ENCODE results near the gene TNFSF13B. TPM values are rescaled to one million over a fixed set of nuclear protein-coding genes. Genes with fewer than 3 reads are reported as not detected.

The TNFSF13B gene
- total and polyA plus RNA-seq, 8 donors = 0.47 to 4.1 (median 1.7) TPM

DNA sequence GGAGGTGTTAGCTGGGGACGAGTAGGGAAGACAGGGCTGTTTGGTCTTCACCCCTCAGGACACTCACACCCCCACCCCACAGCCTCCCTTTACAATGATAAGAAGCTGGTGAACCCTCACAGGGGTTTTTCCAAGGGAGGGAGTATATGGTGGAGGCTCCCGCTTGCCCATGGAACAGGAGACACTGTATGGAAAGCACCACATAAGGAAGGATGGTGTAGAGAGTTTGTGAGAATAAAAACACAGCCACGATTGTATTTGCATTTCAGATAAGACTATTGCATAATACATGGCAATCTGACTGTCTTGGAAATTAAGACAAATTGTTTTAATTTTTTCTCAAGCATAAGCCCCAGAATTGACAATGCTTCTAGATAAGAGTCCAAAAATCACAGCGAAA, 46.9 kb downstream of the TNFSF13B start:
- ATAC-seq = no peak
- TF ChIP-seq, protein P1, sequence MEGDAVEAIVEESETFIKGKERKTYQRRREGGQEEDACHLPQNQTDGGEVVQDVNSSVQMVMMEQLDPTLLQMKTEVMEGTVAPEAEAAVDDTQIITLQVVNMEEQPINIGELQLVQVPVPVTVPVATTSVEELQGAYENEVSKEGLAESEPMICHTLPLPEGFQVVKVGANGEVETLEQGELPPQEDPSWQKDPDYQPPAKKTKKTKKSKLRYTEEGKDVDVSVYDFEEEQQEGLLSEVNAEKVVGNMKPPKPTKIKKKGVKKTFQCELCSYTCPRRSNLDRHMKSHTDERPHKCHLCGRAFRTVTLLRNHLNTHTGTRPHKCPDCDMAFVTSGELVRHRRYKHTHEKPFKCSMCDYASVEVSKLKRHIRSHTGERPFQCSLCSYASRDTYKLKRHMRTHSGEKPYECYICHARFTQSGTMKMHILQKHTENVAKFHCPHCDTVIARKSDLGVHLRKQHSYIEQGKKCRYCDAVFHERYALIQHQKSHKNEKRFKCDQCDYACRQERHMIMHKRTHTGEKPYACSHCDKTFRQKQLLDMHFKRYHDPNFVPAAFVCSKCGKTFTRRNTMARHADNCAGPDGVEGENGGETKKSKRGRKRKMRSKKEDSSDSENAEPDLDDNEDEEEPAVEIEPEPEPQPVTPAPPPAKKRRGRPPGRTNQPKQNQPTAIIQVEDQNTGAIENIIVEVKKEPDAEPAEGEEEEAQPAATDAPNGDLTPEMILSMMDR (IDR thresholded peaks at IDR 0.05) = no peak
- H3K4me3 ChIP-seq = no peak overlapping the region
- FAIRE-seq = no peak
- WGBS, 2 donors = 50 to 52% methylated on average over 4 of the region's 4 CpGs
- intact Hi-C loops (cut with DNase I) = no loop called here
- DNase-seq = no peak
- H3K9me3 ChIP-seq = no peaks in the 10 kb centered on the region
- no peaks in the 10 kb centered on the region for H3K4me1 ChIP-seq
- H3K27me3 ChIP-seq = no peaks in the 10 kb centered on the region
- H3K27ac ChIP-seq = no peak overlapping the region
- no peaks in the 10 kb centered on the region for H3K36me3 ChIP-seq

DNA sequence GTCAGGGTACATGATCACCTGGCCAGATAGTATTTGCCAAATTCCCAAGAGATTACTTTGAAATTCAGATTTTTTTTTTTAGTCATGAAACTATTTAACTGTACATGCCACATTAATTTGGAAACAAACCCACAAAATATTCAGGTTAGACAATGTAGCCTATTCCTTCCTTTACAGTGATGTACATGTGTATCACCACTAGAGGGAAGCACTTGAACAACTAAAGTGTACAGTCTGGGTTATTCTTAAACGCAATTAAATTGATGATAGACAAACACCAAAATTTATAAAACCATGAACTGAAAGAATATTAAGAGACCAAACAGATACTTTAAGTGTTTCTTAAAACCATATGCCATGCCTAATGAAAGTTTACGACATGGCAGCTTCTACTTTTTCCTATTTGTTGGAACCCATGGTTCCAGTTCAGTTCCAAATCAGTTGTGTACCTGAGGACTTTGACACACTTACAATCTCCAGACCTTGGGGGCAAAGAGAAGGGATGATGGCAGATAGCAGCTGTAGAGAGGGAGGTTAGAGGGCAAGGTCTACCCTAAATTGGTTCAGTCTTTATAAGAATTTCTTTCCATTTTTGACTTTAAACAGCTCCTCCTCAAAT, 52.8 kb downstream of the TNFSF13B start:
- intact Hi-C loops (cut with DNase I) = loop anchor here in 2 of 3 donors (10.0 kb wide), 1 partner anchor 572 kb away; no protein-coding TSS in a partner anchor
- ATAC-seq (peak; percentile 46 to 90 (median 88)), DNase-seq (no peak), FAIRE-seq (peak; percentile 82)
- 13 to 20% methylated on average over 2 of the region's 2 CpGs for WGBS, 2 donors
- TF ChIP-seq, protein P1 (IDR thresholded peaks at IDR 0.05) = peak; percentile 53 to 72 (median 62)
- no peaks in the 10 kb centered on the region for H3K27me3 ChIP-seq
- H3K27ac ChIP-seq = no peak overlapping the region
- no peaks in the 10 kb centered on the region for H3K4me1 ChIP-seq
- no peak overlapping the region for H3K4me3 ChIP-seq
- H3K36me3 ChIP-seq = no peaks in the 10 kb centered on the region
- H3K9me3 ChIP-seq = no peaks in the 10 kb centered on the region

- Histone ChIP-seq H3K4me3 (no peak overlapping the region), H3K36me3 (no peaks in the 10 kb centered on the region), H3K27me3 (no peaks in the 10 kb centered on the region), H3K27ac (no peak overlapping the region), H3K9me3 (no peaks in the 10 kb centered on the region), H3K4me1 (no peaks in the 10 kb centered on the region)
- intact Hi-C loops (cut with DNase I) = loop anchor here in 2 of 3 donors (10.0 kb wide), 1 partner anchor 572 kb away; no protein-coding TSS in a partner anchor
- TF ChIP-seq, protein P1 (IDR thresholded peaks at IDR 0.05) = no peak
- ATAC-seq (no peak), DNase-seq (no peak), FAIRE-seq (no peak)
- 31 to 40% methylated on average over 2 of the region's 2 CpGs for WGBS, 2 donors
Measured at GRCh38 chr13:108323031-108323430, 53.5 kb downstream of the TNFSF13B start.

DNA sequence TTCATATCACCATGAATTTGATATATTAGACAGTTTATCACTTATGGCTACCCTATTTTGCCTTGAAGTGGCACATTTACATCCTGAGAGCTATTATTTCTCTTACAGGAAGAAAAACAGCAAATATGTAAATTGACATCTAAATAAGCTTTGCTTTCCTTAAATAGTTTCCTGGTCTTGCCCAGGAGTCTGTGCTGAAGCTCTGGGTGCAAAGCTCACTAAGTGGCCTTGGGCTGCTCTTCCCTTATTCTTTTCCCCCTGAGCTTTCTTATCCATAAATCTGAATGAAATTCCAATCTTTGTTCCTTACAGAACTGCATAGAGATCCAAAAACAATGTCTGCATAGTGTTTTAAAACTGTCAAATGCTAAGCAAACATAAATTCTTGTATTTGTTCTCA, 56.3 kb downstream of the TNFSF13B start:
- no peaks in the 10 kb centered on the region for H3K36me3 ChIP-seq
- no peak overlapping the region for H3K4me3 ChIP-seq
- no peak for DNase-seq
- no peaks in the 10 kb centered on the region for H3K9me3 ChIP-seq
- H3K27me3 ChIP-seq = no peaks in the 10 kb centered on the region
- no peaks in the 10 kb centered on the region for H3K4me1 ChIP-seq
- H3K27ac ChIP-seq = no peak overlapping the region
- intact Hi-C loops (cut with DNase I) = loop anchor here in 2 of 3 donors (10.0 kb wide), 1 partner anchor 569 kb away; no protein-coding TSS in a partner anchor
- ATAC-seq = no peak
- TF ChIP-seq, protein P1 (IDR thresholded peaks at IDR 0.05) = no peak
- FAIRE-seq = no peak

DNA sequence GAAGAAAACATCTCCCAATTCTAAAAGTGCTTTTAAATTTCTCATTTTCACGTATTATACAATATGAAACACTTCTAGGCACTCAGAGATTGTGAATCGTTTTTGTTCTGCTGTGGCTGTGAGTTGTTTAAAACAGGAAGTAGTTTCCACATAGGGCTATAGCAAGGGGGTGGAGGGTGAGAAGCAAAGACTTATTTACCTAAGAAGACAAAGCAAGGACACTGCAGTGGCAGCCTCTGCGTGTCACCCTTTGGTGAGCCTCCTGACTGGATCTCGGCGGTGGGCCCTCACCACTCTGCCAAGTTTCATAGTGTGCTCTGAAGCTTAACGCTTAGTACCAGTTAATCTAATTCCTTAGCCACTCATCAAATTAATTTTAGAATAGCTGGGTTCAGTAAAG, 56.8 kb downstream of the TNFSF13B start:
- intact Hi-C loops (cut with DNase I) = loop anchor here in 2 of 3 donors (10.0 kb wide), 1 partner anchor 568 kb away; no protein-coding TSS in a partner anchor
- Histone ChIP-seq H3K27ac (no peak overlapping the region), H3K36me3 (no peaks in the 10 kb centered on the region), H3K4me1 (no peaks in the 10 kb centered on the region), H3K27me3 (no peaks in the 10 kb centered on the region), H3K9me3 (no peaks in the 10 kb centered on the region), H3K4me3 (no peak overlapping the region)
- TF ChIP-seq, protein P1 (IDR thresholded peaks at IDR 0.05) = no peak
- 45 to 51% methylated on average over 6 of the region's 6 CpGs for WGBS, 2 donors
- FAIRE-seq (no peak), DNase-seq (no peak), ATAC-seq (peak in 2 of 4 donors; percentile 47 to 49)

Data from pancreas (tissue), 10 donors.